Naive thymus-derived CD8-positive, alpha-beta T cell (primary cell): ENCODE measurements around the gene TRPM4. TPM values are rescaled to one million over a fixed set of nuclear protein-coding genes. Genes with fewer than 3 reads are reported as not detected.

Source experiments
- ATAC-seq, 2 donors: fragments of 150-1000 bp; cut with Tn5 transposase in 1 of 2; sonication (Bioruptor Pico), chemical (Tn5 transposase) in 1 of 2; 1 replicate in 1 of 2; 2 replicates in 1 of 2; pipeline ENCODE4 v1.10.0; 2021; ENCODE audit warnings: mild to moderate bottlenecking in 2 of 2, moderate library complexity in 2 of 2
- POLR2A ChIA-PET: fragments of 350-600 bp; sonication (Branson Sonifier 250); formaldehyde crosslinking; loops from one replicate; lab custom pipeline; 2021; ENCODE audit warnings: antibody characterized with exemption; lab: Charles Lee
- DNase-seq, 10 donors: peaks; one replicate each; pipeline versions ENCODE4 v3.0.0 to v3.0.0-alpha.2; 2020 to 2022
- H3K27ac Mint-ChIP-seq, 10 donors: one replicate each; pipeline ENCODE4 v1.8.0; 2020 to 2022; ENCODE audit warnings: mild to moderate bottlenecking in 10 of 10, mixed read lengths in 10 of 10, moderate library complexity in 4 of 10, inconsistent platforms in 1 of 10
- H3K27me3 Mint-ChIP-seq, 5 donors: one replicate each; pipeline ENCODE4 v1.8.0; 2021 to 2022; ENCODE audit warnings: mixed read lengths in 5 of 5
- H3K36me3 Mint-ChIP-seq, 3 donors: one replicate each; pipeline ENCODE4 v1.8.0; 2020 to 2022; ENCODE audit warnings: mixed read lengths in 3 of 3, mild to moderate bottlenecking in 2 of 3, inconsistent platforms in 1 of 3
- H3K4me1 Mint-ChIP-seq, 4 donors: one replicate each; pipeline ENCODE4 v1.8.0; 2021 to 2022; ENCODE audit warnings: mixed read lengths in 4 of 4
- H3K4me3 Mint-ChIP-seq, 10 donors: one replicate each; pipeline ENCODE4 v1.8.0; 2020 to 2022; ENCODE audit warnings: mild to moderate bottlenecking in 10 of 10, mixed read lengths in 10 of 10, moderate library complexity in 6 of 10, inconsistent platforms in 1 of 10
- H3K9me3 Mint-ChIP-seq, 9 donors: one replicate each; pipeline ENCODE4 v1.8.0; 2020 to 2022; ENCODE audit warnings: mixed read lengths in 9 of 9, mild to moderate bottlenecking in 3 of 9, inconsistent platforms in 1 of 9, moderate library complexity in 1 of 9
- polyA plus RNA-seq, 3 donors: library from polyadenylated mRNA; unstranded; fragments of 300-500 nt; fragmentation: Illumina TruSeq; gene quantifications; one replicate each; pipeline ENCODE4 v1.2.3, GENCODE V29; 2021
- total RNA-seq, 8 experiments: library from RNA in 2 of 8; stranded (reverse) in 2 of 8; gene quantifications; one replicate each; pipeline ENCODE4 v1.2.3 and lab custom pipeline; 2021 to 2026

Gene TRPM4
- total and polyA plus RNA-seq, 5 experiments from 2014 or later: not detected

DNA sequence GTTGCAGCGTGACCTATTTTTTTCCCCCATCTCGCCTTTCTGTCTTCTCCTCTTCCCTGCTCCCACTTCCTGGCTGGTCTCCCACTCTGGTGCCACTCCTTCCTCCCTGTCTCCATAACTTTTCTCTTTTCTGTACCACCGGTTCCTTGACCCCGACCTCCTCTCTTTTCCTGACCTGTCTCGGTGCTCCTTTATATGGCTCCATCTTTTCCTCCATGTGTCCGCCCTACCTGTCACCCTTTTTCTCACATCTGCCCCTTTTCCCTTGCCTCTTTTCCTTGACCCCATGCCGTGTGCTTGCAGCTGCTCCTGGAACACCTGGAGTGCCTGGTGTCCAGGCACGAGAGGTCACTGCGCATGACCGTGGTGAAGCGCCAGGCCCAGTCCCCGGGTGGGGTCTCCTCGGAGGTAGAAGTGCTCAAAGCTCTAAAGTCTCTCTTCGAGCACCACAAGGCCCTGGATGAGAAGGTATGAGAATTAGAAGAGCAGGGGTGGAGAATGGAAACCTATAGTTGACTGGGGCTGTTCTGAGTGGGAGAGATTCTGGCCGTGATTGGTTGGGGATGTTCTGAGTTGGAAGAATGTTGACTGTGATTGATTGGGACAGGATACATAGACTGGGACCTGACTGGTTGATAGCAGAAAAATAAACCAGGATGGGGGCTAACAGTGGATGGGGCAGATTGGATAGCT is 28.9 kb upstream of the TRPM4 start:
- H3K36me3 Mint-ChIP-seq: no peaks in the 10 kb centered on the region
- DNase-seq: no peak
- H3K27me3 Mint-ChIP-seq: no peaks in the 10 kb centered on the region
- H3K4me1 Mint-ChIP-seq: peaks cover 15 to 29% (median 19%) of the 10 kb centered on the region in 4 donors
- peak overlapping the region in 6 of 10 donors; percentile 43 to 93 (median 58) for H3K27ac Mint-ChIP-seq
- POLR2A ChIA-PET: interaction anchor here (0.6 to 2.4 kb wide), 7 partner anchors 10 to 205 kb away, joined by 3 to 23 read pairs (median 3); partner anchors contain the start of genes C19orf73, GYS1, LIN7B and PPFIA3
- peak overlapping the region; percentile 77 to 95 (median 89) for H3K4me3 Mint-ChIP-seq
- no peak for ATAC-seq
- H3K9me3 Mint-ChIP-seq: no peaks in the 10 kb centered on the region

DNA sequence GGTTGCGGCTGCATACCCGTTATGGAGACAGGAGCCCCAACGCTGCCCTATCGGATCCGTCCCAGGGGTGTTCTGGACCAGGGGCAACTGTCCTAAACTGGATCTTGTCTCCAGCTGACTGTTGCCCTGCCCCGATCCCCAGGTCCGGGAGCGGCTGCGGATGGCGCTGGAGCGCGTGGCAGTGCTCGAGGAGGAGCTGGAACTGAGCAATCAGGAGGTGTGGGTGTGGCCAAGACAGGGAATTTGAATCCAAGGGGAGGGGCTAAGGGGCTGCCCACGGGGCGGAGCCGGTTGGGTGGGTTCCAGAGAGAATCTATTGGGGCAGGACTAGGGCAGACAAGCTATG is 28.4 kb upstream of the TRPM4 start:
- H3K9me3 Mint-ChIP-seq: no peaks in the 10 kb centered on the region
- no peak for DNase-seq
- POLR2A ChIA-PET: interaction anchor here (1.5 to 2.4 kb wide), 4 partner anchors 11 to 205 kb away, joined by 3 to 23 read pairs (median 7); partner anchors contain the start of genes C19orf73, LIN7B and PPFIA3
- peaks cover 17 to 34% (median 24%) of the 10 kb centered on the region in 4 donors for H3K4me1 Mint-ChIP-seq
- no peaks in the 10 kb centered on the region for H3K36me3 Mint-ChIP-seq
- peak overlapping the region in 4 of 10 donors; percentile 66 to 89 (median 80) for H3K4me3 Mint-ChIP-seq
- peak overlapping the region in 1 of 10 donors; percentile 75 for H3K27ac Mint-ChIP-seq
- no peak for ATAC-seq
- peaks cover 0 to under 1% (median 0%) of the 10 kb centered on the region in 5 donors for H3K27me3 Mint-ChIP-seq

- DNase-seq (peak in 1 of 10 donors; percentile 64), ATAC-seq (no peak)
- Mint-ChIP-seq H3K9me3 (no peaks in the 10 kb centered on the region), H3K4me3 (peak overlapping the region in 1 of 10 donors; percentile 45), H3K27ac (peak overlapping the region in 1 of 10 donors; percentile 52), H3K27me3 (peaks cover 0 to 5% (median 0%) of the 10 kb centered on the region in 5 donors), H3K36me3 (no peaks in the 10 kb centered on the region), H3K4me1 (peaks cover 17 to 39% (median 29%) of the 10 kb centered on the region in 4 donors)
- POLR2A ChIA-PET: interaction anchor here (1.1 to 2.2 kb wide), 5 partner anchors 9 to 204 kb away, joined by 3 to 10 read pairs (median 3); partner anchors contain the start of gene LIN7B
Measured at GRCh38 chr19:49130325-49130724, 27.3 kb upstream of the TRPM4 start.

DNA sequence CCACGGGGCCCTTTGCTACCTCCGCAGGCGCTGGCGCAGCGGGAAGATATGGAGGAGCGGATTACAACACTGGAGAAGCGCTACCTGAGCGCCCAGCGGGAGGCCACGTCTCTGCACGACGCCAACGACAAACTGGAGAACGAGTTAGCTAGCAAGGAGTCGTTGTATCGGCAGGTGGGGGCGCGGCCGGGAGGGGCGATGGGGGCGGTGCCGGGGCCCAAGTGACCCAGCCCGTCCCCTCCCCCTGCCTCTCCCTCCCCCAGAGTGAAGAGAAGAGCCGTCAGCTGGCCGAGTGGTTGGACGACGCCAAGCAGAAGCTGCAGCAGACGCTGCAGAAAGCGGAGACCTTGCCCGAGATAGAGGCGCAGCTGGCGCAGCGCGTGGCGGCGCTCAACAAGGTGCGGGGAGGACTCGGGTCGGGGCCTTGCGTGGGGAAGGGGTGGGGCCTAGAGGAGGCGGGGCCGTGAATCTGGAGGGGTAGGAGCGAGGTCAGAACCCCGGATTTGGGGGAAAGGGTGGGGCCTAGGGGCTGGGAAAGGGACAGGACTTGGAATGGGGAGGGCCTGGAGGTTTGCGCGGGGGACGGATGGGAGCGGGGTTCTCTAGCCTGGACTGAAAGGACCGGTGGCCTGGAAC is 24.5 kb upstream of the TRPM4 start:
- Mint-ChIP-seq H3K36me3 (no peaks in the 10 kb centered on the region), H3K27ac (peak overlapping the region in 1 of 10 donors; percentile 81), H3K9me3 (no peaks in the 10 kb centered on the region), H3K4me3 (peak overlapping the region; percentile 59 to 88 (median 78)), H3K4me1 (peaks cover 16 to 33% (median 25%) of the 10 kb centered on the region in 4 donors), H3K27me3 (peaks cover 0 to 15% (median 5%) of the 10 kb centered on the region in 5 donors)
- POLR2A ChIA-PET: interaction anchor here (1.1 to 1.2 kb wide), 2 partner anchors 16 to 19 kb away, joined by 4 read pairs; partner anchors contain the start of gene LIN7B
- ATAC-seq (peak; percentile 52 to 54), DNase-seq (peak in 6 of 10 donors; percentile 35 to 48 (median 44))

DNA sequence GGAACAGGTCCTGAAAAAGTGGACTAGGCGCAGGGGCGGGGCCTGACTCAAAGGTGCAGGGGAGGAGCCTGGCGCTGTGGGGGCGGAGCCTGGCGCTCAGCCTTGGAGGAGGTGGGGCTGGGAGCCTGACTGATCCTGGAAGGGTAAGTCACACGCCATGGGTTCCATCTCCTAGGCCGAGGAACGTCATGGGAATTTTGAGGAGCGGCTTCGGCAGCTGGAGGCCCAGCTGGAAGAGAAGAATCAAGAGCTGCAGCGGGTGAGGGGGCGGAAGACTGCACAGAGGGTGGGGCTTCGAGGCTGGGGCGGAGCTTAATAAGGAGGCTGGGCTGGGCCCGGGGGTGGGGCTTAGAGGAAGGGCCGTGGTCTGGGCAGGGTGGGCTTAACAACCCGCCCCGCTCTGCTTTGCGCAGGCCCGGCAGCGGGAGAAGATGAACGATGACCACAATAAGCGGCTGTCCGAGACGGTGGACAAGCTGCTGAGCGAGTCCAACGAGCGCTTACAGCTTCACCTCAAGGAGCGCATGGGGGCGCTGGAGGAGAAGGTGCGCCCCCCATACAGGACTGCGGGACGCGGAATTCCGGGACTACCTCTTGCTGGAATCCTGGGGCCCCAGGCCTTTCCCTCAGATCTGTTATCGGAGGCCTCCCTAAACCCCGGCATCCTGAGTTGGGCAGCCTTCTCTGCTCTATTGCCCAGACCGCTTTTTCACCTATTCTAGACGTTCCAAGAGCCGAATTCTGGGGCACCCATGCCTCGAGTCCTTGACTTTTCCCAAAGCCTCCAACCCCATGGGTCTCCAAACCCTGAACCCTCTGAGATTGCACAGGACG is 23.8 kb upstream of the TRPM4 start:
- DNase-seq: peak in 7 of 10 donors; percentile 38 to 56 (median 52)
- Mint-ChIP-seq H3K27me3 (peaks cover 0 to 15% (median 5%) of the 10 kb centered on the region in 5 donors), H3K4me1 (peaks cover 10 to 26% (median 18%) of the 10 kb centered on the region in 4 donors), H3K27ac (peak overlapping the region in 1 of 10 donors; percentile 81), H3K9me3 (no peaks in the 10 kb centered on the region), H3K4me3 (peak overlapping the region; percentile 59 to 88 (median 78)), H3K36me3 (no peaks in the 10 kb centered on the region)
- POLR2A ChIA-PET: interaction anchor here (0.6 to 1.3 kb wide), 4 partner anchors 16 to 310 kb away, joined by 3 to 4 read pairs (median 4); partner anchors contain the start of genes FTL and LIN7B
- ATAC-seq: peak; percentile 77 to 78

- Mint-ChIP-seq H3K27me3 (peaks cover 0 to 15% (median 5%) of the 10 kb centered on the region in 5 donors), H3K9me3 (no peaks in the 10 kb centered on the region), H3K4me3 (no peak overlapping the region), H3K27ac (no peak overlapping the region), H3K36me3 (no peaks in the 10 kb centered on the region), H3K4me1 (peaks cover 5 to 21% (median 16%) of the 10 kb centered on the region in 4 donors)
- POLR2A ChIA-PET: interaction anchor here (0.6 kb wide), 1 partner anchor 1232 kb away, joined by 4 read pairs; no protein-coding TSS in a partner anchor
- no peak for ATAC-seq
- DNase-seq: no peak
Measured at GRCh38 chr19:49135686-49136085, 21.9 kb upstream of the TRPM4 start.

- no peaks in the 10 kb centered on the region for H3K36me3 Mint-ChIP-seq
- peaks cover 5 to 23% (median 18%) of the 10 kb centered on the region in 4 donors for H3K4me1 Mint-ChIP-seq
- DNase-seq (no peak), ATAC-seq (no peak)
- POLR2A ChIA-PET: interaction anchor here (0.8 kb wide), 1 partner anchor 24 kb away, joined by 4 read pairs; no protein-coding TSS in a partner anchor
- H3K9me3 Mint-ChIP-seq: no peaks in the 10 kb centered on the region
- peaks cover 0 to 15% (median 8%) of the 10 kb centered on the region in 5 donors for H3K27me3 Mint-ChIP-seq
- H3K4me3 Mint-ChIP-seq: no peak overlapping the region
- no peak overlapping the region for H3K27ac Mint-ChIP-seq
Measured at GRCh38 chr19:49136771-49137171, 20.8 kb upstream of the TRPM4 start.

GRCh38 chr19:49140951-49141350 is 16.6 kb upstream of the TRPM4 start:
- POLR2A ChIA-PET: interaction anchor here (0.6 kb wide), 1 partner anchor 25 kb away, joined by 3 read pairs; no protein-coding TSS in a partner anchor
- Mint-ChIP-seq H3K9me3 (no peaks in the 10 kb centered on the region), H3K4me3 (peak overlapping the region in 2 of 10 donors; percentile 19 to 30), H3K27ac (no peak overlapping the region), H3K36me3 (no peaks in the 10 kb centered on the region), H3K27me3 (peaks cover 11 to 42% (median 23%) of the 10 kb centered on the region in 5 donors), H3K4me1 (peaks cover 14 to 21% (median 17%) of the 10 kb centered on the region in 4 donors)
- ATAC-seq (no peak), DNase-seq (no peak)

DNA sequence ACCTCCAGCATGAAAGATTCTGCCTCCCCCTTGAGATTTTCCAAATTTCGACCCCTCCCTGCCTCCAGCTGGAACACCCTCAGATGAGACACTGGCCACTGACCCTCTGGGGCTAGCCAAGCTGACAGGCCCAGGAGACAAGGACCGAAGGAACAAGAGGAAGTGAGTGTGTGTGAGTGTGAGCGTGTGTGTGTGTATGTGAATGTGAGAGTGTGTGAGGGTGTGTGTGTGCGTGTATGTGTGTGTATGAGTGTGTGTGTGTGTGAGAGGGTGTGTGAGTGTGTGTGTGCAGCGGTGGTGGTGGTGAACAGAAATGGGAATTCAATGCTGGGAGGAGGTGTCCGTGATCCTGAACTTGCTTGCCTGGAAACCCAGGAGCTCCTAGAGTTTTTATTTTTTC is 16.2 kb upstream of the TRPM4 start:
- H3K27ac Mint-ChIP-seq: no peak overlapping the region
- H3K9me3 Mint-ChIP-seq: no peaks in the 10 kb centered on the region
- H3K4me3 Mint-ChIP-seq: peak overlapping the region in 3 of 10 donors; percentile 19 to 30 (median 23)
- no peaks in the 10 kb centered on the region for H3K36me3 Mint-ChIP-seq
- H3K27me3 Mint-ChIP-seq: peaks cover 11 to 46% (median 26%) of the 10 kb centered on the region in 5 donors
- POLR2A ChIA-PET: interaction anchor here (0.5 to 0.8 kb wide), 2 partner anchors 9 to 11 kb away, joined by 3 to 5 read pairs; no protein-coding TSS in a partner anchor
- H3K4me1 Mint-ChIP-seq: peaks cover 14 to 24% (median 19%) of the 10 kb centered on the region in 4 donors
- ATAC-seq (no peak), DNase-seq (no peak)

- H3K27ac Mint-ChIP-seq: peak overlapping the region in 5 of 10 donors; percentile 57 to 75 (median 60)
- no peaks in the 10 kb centered on the region for H3K9me3 Mint-ChIP-seq
- no peaks in the 10 kb centered on the region for H3K36me3 Mint-ChIP-seq
- POLR2A ChIA-PET: no interaction called here
- peak; percentile 80 to 94 for ATAC-seq
- peak in 9 of 10 donors; percentile 33 to 76 (median 47) for DNase-seq
- H3K27me3 Mint-ChIP-seq: peaks cover 18 to 48% (median 37%) of the 10 kb centered on the region in 5 donors
- peaks cover 14 to 26% (median 19%) of the 10 kb centered on the region in 4 donors for H3K4me1 Mint-ChIP-seq
- H3K4me3 Mint-ChIP-seq: peak overlapping the region; percentile 74 to 92 (median 82)
Measured at GRCh38 chr19:49142866-49143335, 14.7 kb upstream of the TRPM4 start.
